ENCODE data around the gene ZAP70.
A peak's percentile ranks its signal among the peaks of the same experiment; 100 is the strongest.
"Not testable (repeated sequence)": the region's sequence is repeated elsewhere in the genome, so short reads cannot be mapped to it uniquely, and the experiment has no call there.

The ZAP70 gene

GRCh38 chr2:97713296-97714083, at the start of gene ZAP70:
Gene ZAP70 (plus strand): TSS chr2:97713576. CDS start chr2:97724037, 10,461 bp downstream.
- no peak for DNase-seq

DNA sequence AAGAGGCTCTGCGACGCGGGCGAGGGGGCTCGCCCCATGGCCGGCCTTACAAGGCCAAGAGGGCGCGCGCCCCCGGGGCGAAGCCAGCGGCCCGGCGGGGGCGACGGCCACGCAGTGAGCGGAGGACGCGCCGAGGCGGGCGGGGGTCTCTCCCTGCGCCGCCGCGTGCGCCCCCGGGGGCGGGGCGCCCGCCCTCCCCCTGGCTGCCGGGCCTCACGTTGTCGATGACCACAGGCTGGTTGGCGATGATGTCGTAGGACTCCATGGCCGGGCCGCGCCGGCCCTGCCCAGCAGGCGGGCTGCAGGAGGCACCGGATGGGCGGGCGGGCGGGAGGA, 49.8 kb upstream of the ZAP70 start:
- DNase-seq, result no peak

DNA sequence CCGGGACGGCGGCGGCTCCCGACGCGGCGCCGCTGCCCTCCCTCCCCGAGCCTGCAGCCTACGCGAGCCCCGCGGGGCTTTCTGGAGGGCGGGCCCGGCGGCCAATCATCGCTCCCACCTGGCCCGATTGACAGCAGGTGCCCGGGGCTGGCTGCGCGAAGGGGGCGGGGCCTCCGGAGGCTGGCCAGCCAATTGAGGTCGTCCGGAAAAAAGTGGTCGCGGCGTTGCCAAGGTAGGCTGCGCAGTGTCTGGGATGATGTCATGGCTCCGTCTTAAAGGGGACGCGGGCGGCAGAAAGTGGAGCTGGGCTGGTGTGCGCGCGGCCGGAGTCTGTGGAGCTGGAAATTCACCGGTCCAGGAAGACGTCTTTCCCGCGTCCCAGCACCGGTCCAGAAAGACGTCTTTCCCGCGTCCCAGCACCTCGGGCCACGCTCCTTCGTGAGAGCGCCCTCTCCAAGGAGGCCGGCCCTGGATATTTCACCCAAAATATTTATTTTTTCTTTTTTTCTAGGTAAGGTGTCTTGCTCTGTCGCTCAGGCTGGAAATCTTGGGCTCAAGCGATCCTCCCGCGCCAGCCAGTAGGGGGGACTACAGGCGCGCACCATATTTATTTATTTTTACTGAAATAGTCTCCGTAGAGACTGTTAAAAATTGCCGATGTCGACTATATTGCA, 49.3 kb upstream of the ZAP70 start, which contains the start of gene ACTR1B:
Gene ACTR1B, minus strand, starts transcription at position 83 of the 674 bp plus-strand sequence. CDS start 154 bp downstream, outside the sequence.
- DNase-seq, result peak; percentile 94 to 97

DNA sequence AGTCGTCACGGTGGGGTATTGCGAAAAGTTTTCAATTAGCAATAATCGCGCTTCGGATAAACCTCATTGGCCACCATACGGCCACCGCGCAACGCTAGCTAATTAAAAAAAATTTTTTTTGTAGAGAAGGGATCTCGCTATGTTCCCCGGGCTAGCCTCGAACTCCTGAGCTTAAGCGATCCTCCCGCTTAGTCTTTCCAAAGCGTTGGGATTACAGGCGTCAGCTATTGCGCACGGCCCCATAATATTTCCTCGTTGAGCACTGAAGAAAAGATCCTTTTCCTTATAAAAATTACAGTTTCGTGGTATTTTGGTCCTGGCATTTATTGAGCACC, 48.8 kb upstream of the ZAP70 start:
- DNase-seq, result no peak

- DNase-seq, result no peak
These were observed 43.9 kb upstream of the ZAP70 start, which contains the start of gene C2orf92 for GRCh38 chr2:97669448-97669847. Gene C2orf92 (plus strand): TSS chr2:97669713. CDS start chr2:97669789, 76 bp downstream.

- no peak for DNase-seq
These were observed 42.9 kb upstream of the ZAP70 start for GRCh38 chr2:97670471-97670870.

GRCh38 chr2:97671526-97671925, 41.9 kb upstream of the ZAP70 start:
- DNase-seq, result no peak

- not testable (repeated sequence) for DNase-seq
These were observed 40.7 kb upstream of the ZAP70 start for GRCh38 chr2:97672606-97673140.

DNA sequence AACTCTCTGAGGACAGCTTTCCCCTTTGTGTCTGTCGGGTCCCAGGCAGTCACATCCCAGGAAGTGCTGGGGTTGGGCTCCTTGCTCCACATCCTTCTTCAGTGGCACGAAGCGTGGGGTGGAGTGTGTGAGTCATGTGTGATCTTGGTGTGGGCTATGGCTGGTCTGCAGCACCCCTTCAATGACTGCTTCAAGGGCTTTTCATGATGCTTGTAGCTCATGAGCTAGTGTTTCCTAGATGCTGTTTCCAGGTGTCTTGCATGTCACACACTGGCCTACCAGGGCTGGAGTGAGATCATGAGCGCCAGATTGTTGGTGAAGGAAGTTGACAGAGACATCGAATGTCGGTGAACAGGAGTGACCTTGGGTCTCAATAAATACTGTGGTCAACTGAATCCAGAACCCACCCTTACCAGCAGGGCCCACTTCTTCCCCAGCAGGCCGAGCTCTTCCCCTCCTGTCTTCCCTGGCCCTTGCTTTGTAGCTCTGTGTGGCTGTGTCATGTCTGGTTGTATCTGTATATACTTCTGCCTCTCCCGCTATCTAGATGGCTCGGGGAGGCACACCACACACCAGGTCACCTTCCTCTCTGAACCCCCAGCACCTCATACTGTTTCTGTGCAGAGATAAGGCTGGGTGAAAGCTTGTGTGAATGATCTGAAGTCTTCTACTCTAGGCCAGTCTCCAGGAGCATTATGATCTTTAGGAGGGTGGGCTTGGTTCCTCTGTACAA, 40.0 kb upstream of the ZAP70 start:
- no peak for DNase-seq

DNA sequence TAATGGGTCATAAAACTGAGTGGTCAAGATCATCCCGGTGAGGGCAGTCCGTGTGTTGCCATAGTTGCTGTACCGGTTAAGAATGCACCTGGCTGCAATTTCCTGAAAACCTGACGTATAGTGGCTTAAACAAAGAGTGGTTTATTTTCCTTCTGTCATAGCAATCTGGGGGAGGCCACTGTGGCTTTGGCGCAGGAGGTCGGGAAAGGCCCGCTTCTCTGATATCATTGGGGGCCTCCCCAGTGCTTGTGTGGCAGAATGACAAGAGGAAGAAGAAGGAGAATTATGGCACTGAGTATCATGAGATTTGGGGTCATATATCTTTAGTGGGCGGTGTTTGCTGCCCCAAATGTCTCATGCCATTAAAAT, 39.5 kb upstream of the ZAP70 start:
- peak in 1 of 2 experiments; percentile 5 for DNase-seq

DNA sequence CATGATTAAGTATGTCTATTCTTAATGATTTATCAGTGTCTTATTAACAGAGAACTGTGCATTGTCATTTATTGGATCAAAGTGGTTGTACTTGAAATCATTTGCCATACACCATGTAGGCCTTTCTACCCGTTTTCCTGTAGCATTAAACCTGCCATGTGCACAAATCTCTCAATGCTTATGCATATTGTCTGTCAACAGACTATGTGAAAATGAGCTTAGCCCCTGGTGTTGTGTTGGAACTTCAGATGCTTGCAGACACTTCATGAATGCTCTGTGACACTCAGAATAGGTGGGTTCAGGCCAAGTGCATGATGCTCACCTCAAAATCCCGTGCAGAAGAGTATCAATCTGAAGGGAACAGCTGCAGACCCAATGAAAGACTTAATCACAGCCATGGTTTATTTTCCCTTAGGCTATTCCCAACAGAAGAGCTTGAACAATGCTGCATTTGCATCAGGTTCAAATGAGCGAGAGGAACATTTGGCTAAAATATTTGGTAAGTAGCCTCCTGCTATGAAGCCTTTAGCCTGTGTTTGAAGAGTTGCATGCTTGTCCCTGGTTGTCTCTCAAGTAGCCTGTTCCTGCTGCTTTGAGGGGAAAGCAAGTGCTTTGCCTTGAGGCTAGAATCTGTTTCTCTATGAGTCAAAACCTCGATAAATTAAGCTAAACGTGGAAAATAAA, 37.8 kb upstream of the ZAP70 start:
- DNase-seq, result no peak

DNA sequence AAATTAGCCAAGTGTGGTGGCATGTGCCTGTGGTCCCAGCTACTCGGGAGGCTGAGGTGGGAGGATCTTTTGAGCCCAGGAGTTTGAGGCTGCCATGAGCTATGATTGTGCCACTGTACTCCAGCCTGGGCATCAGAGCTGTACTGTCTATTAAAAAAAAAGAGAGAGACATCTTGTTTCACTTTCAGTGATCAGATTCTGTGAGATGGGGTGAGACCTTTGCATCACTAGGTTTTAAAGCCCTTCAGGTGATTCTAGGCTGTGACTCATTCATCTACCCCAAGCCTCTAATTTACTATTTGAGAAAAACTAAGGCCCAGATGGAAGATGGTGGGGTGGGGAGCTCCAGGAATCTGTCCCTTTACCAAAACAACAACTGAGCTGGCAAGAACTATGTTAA, 36.8 kb upstream of the ZAP70 start:
- DNase-seq, result no peak

DNA sequence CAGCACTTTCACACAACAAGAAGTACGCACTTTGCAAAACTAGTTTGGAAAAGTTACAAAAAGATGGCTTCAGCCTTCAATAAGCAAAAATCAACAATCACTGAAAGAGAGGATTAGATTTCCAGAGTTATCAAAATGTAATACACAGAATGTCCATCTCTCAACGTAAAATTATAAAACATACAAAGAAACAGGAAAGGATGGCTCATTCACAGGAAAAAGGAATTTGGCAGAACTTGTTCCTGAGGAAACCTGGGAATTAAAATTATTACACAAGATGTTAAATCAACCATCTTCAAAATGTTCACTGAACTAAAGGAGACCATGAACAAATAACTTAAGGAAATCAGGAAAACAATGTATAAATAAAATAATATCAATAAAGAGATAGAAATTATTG, 35.9 kb upstream of the ZAP70 start:
- DNase-seq, result no peak

DNA sequence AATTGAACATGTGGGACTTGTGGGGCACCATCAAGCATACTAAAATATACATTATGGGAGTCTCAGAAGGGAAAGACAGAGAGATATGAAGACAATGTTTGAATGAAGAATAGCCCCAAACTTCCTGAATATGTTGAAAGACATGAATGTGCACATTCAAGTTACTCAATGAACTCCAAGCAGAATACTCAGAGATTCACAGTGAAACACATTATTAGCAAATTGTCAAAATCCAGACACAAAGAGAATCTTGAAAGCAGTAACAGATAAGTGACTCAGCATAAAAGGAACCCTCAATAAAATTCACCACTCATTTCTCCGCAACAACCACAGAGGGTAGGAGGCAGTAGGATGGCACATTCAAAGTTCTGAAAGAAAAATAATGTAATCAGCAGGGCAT, 35.1 kb upstream of the ZAP70 start:
- DNase-seq, result no peak

DNA sequence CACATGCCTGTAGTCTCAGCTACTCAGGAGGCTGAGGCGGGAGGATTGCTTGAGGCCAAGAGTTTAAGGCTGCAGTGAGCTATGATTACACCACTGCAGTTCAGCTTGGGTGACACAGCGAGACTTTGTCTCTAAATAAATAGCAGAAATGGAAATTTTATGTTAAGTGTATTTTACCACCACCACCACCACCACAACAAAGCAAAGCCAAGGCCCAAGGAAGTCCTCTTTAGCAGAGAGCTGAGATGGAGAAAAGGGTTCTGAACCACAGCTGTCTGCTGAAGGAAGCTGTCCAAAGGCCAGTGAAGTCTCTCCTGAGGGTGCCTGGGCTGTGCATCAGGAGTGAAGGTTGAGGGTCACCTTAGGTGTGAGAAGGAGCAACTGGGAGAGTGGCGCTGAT, 26.1 kb upstream of the ZAP70 start:
- not testable (repeated sequence) for DNase-seq

- DNase-seq, result no peak
These were observed 25.1 kb upstream of the ZAP70 start for GRCh38 chr2:97688062-97688827.

- DNase-seq, result no peak
These were observed 22.2 kb upstream of the ZAP70 start for GRCh38 chr2:97691166-97691565.

DNA sequence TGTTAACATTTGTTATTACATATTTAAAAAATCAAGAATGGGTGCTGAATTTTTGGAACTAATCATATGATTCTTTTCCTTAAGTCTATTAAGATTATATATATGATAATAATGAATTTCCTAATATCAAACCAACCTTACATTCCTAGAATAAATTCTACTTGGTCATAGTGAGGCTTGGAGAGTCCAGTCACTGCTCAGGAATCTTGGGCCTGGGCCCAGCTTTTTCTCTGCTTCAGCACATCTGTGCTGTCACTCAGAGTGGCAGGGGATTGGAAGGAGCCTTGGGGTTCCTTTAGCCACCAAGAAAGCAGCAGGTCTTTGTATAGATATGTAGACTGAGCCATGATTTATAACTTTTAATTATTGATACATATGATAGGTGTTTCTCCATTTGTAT, 19.9 kb upstream of the ZAP70 start:
- no peak for DNase-seq

DNA sequence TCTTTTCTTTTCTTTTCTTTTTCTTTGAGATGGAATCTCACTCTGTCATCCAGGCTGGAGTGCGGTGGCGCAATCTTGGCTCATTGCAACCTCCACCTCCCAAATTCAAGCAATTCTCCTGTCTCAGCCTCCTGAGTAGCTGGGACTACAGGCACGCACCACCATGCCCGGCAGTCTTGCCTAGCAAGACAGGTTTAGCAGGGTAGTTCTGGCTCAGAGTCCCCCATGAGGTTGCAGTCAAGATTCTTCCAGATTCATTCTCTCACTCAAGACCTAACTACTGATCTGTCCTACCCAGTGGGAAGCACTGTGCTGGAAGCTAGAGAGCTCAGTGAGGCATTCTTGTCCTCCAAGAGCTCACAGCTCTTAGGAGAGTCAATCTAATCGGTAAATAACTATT, 17.6 kb upstream of the ZAP70 start:
- no peak for DNase-seq

DNA sequence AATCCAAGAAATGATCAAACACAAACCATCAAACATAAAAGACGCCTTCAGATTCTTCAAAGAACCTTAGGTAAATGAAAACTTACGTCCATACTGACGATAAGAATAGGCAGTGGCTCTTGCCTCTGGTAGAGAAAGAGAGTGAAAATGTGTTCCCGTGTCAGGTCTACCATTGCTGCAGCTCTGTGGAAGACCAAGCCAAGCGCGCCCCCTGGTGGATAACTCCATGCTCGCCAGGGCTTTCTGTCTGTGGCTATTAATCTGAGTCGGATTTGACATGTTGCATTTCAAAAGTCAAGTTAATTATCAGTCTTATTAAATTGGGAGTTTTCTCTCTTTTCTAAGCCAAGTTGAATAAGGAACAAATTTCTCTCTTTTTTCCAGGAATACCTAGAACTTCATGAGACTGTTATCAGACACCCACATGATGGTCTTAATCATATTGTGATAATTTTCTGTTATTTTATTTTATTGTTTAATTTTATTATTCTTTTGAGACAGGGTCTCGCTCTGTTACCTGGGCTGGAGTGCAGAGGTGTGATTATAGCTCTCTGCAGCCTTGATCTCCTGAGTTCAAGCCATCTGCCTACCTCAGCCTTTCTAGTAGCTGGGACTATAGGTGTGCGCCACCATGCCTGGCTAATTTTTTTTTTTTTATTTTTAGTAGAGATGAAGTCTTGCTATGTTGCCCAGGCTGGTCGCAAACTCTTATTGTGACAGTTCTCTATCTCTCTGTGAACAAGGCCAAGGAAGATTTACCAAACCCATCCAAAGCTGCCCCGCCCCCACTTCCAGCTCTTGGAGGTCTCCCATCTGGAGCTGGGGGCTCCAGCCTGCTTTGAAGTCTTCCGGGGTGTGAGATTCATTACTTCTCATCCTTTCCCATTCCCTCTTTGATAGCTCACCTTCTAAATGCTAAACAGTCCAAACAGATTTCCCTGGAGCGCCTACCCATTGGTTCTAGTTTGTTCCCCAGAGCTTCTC, 15.8 kb upstream of the ZAP70 start:
- DNase-seq, result peak; percentile 46 to 72

- DNase-seq, result no peak
These were observed 14.8 kb upstream of the ZAP70 start for GRCh38 chr2:97698530-97698929.

All from SHP77 (cell line).